Activated T-cell treated with anti-CD3 and anti-CD28 coated beads, Interleukin-2, amount 50 U/mL, for 4 hours (primary cell): Measurements from ENCODE around the gene CRB3. TPM values are rescaled to one million over a fixed set of nuclear protein-coding genes. Genes with fewer than 3 reads are reported as not detected.

ENCODE experiments used
- ATAC-seq, 2 donors: fragments of 200-7000 bp; cut with Tn5 transposase; one replicate each; pipeline ENCODE4 v1.10.0; 2021
- DNase-seq: peaks from one replicate; pipeline ENCODE4 v3.0.0-alpha.2; 2020
- H3K27me3 Mint-ChIP-seq: one replicate; pipeline ENCODE4 v1.8.0; 2021; ENCODE audit warnings: low read depth, mixed read lengths
- H3K36me3 Mint-ChIP-seq: one replicate; pipeline ENCODE4 v1.8.0; 2022; ENCODE audit warnings: mixed read lengths; ENCODE audit not compliant: insufficient read depth
- H3K4me1 Mint-ChIP-seq: one replicate; pipeline ENCODE4 v1.8.0; 2021; ENCODE audit warnings: low read depth, mixed read lengths
- H3K4me3 Mint-ChIP-seq: one replicate; pipeline ENCODE4 v1.8.0; 2021; ENCODE audit warnings: mild to moderate bottlenecking, moderate library complexity, mixed read lengths
- H3K9me3 Mint-ChIP-seq: one replicate; pipeline ENCODE4 v1.8.0; 2021; ENCODE audit warnings: mixed read lengths
- total RNA-seq, 3 donors: library from RNA; stranded (reverse); gene quantifications; one replicate each; pipeline ENCODE4 v1.2.1, GENCODE V29; 2021

Gene CRB3
- total RNA-seq, 3 donors from 2014 or later = 1.6 to 1.8 (median 1.8) TPM

DNA sequence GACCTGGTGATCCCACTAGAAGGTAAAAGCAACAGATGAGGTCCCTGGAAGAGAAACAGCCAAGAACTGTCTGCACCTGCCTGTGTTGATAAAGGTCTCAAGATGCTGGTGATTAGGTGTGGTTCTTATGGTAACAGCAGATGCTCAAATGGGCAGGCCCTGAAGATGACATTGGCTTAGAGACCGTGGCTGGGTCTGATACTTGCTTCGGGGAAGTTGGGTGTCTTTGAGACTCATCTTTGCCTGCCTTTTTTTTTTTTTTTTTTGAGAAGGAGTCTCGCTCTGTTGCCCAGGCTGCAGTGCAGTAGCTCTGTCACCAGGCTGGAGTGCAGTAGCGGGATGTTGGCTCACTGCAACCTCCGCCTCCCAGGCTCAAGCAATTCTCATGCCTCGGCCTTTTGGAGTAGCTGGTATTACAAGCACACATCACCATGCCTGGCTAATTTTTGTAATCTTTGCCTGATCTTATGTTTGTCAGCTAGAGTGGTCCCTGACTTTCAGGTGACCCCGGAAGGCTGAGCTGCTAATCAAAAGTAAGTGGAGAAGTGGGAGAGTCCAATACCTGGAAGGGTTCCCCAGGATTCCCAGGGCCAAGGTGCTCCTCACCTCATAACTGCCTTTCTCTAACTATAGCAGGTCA is 12.4 kb upstream of the CRB3 start:
- H3K4me3 Mint-ChIP-seq = no peak overlapping the region
- peaks cover 38% of the 10 kb centered on the region for H3K36me3 Mint-ChIP-seq
- no peaks in the 10 kb centered on the region for H3K27me3 Mint-ChIP-seq
- ATAC-seq (no peak), DNase-seq (no peak)
- no peaks in the 10 kb centered on the region for H3K4me1 Mint-ChIP-seq
- H3K9me3 Mint-ChIP-seq = no peaks in the 10 kb centered on the region

DNA sequence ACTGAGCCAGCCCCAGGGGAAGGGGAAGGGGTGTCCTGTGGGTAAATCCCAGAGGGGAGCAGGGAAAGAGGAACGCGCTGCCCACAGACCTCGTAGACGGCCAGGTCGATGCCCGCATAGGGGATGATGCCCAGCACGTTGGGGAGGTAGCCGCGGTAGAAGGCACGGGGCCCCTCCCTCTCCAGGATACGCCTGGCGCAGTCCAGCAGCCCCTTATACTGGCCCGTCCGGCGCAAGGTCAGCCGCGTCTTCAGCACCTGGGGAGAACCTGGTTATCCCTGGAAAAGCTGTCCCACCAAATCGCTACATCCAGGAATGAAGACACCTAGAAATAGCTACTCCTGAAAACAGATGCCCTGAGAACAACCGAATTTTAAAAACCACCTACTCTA is 11.9 kb upstream of the CRB3 start:
- no peaks in the 10 kb centered on the region for H3K9me3 Mint-ChIP-seq

DNA sequence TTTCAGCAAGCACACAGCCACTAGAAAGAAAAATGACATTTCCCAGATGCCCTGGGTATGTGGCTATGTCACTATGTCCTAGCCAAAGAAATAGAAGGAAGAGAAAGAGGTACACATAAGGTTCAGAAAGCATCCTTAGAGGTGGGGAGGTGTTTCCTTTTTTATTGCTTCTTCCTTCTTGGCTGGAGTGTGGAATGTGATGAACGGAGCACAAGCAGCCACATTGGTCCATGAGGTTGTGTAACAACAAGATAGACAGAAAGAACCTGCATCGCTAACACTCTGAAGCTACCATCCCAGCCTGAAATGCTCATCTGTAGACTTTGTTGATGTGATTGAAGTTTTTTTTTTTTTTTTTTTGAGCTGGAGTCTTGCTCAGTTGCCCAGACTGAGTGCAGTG is 11.2 kb upstream of the CRB3 start:
- ATAC-seq = no peak
- DNase-seq = no peak
- Mint-ChIP-seq H3K4me1 (no peaks in the 10 kb centered on the region), H3K9me3 (no peaks in the 10 kb centered on the region), H3K27me3 (no peaks in the 10 kb centered on the region), H3K4me3 (no peak overlapping the region), H3K36me3 (peaks cover 36% of the 10 kb centered on the region)

More for the DNA sequence above, 11.9 kb upstream of the CRB3 start:
- ATAC-seq = no peak
- Mint-ChIP-seq H3K27me3 (no peaks in the 10 kb centered on the region), H3K4me1 (no peaks in the 10 kb centered on the region), H3K36me3 (peaks cover 36% of the 10 kb centered on the region), H3K4me3 (no peak overlapping the region)
- DNase-seq = no peak

DNA sequence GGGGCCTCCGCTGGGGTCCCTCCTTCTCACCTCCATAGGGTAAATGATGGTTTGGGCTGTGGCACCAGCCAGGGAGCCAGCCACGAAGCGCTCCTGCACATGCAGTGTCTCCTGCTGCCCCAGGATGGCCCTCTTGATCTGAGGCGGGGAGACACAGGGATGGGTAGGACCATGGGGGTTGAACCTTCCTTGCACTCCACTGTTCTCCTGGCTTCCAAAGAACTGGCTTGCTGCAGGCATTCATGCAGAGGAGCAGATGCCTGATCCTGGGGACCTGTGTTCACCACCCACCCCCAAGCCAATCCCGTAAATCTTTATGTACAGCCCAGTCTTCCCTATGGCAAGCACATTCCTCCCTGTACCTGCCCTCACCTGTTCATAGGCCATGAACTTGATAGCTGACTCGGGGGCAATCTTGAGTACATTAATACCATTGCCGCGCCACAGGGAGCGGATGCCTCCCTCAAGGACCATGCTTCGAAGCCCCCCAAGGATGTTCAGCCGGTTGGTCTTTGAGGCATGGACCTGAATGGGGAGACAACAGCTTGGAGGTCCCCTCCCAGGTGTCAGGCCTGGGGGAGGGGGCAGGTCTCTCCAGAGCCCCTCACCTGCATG is 10.0 kb upstream of the CRB3 start:
- Mint-ChIP-seq H3K9me3 (no peaks in the 10 kb centered on the region), H3K36me3 (peaks cover 36% of the 10 kb centered on the region), H3K27me3 (no peaks in the 10 kb centered on the region), H3K4me3 (no peak overlapping the region), H3K4me1 (peaks cover 8% of the 10 kb centered on the region)
- DNase-seq = no peak
- no peak for ATAC-seq

DNA sequence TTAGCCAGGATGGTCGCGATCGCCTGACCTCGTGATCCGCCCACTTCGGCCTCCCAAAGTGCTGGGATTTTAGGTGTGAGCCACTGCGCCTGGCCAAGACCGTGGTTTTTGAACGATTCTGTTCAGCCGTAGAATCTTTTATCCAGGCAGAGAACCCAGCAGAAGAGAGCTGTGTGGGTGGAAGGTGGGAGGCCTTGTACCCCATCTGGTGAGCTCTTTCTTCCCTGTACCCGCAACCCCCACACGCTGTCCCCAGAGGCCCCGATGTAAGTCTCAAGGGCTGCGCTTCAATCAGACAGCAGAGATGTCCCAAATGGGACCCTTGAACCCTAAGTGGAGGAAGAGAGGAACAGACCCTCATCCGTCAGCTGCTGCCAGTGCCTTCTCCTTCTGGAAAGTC is 8.1 kb upstream of the CRB3 start:
- Mint-ChIP-seq H3K36me3 (peaks cover 35% of the 10 kb centered on the region), H3K27me3 (no peaks in the 10 kb centered on the region), H3K4me1 (peaks cover 14% of the 10 kb centered on the region), H3K9me3 (no peaks in the 10 kb centered on the region), H3K4me3 (no peak overlapping the region)
- ATAC-seq (no peak), DNase-seq (no peak)

DNA sequence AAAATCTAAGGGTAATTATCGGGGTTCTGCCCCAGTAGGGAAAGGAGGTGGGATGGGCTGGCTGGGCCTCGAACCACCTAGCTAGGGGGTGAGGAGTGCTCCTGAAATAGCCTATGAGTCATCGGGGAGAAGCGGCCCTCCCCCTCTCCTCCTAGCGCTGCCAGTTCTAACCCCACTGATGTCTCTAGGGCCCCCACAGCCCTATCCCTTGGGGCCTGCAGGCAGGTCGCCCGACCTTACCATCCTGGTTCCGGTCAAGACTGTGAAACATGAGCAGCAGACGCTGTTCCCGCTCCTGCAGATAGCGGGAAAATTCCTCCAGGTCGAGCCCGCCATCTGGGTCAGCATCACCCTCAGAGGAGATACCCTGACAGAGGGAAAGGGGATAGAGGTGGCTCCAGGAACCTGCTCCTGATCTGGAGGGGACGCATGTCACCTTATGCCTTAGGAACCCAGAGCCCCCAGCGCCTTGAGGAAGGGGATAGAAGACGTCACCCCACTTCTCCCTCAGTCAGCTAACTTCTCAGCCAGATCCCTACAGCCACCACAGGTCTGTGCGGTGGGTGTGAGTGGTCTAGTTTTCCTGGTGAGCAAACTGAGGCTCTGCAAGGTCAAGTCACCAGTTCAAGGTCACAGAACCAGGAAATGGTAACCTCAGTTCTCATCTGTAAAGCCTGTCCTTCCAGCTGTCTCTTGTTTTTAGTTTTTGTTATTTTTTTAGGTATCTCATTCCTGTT is 5.9 kb upstream of the CRB3 start:
- Mint-ChIP-seq H3K9me3 (no peaks in the 10 kb centered on the region), H3K4me3 (peak overlapping the region; percentile 83), H3K36me3 (peaks cover 27% of the 10 kb centered on the region), H3K27me3 (no peaks in the 10 kb centered on the region), H3K4me1 (peaks cover 17% of the 10 kb centered on the region)
- ATAC-seq = no peak
- DNase-seq = no peak

DNA sequence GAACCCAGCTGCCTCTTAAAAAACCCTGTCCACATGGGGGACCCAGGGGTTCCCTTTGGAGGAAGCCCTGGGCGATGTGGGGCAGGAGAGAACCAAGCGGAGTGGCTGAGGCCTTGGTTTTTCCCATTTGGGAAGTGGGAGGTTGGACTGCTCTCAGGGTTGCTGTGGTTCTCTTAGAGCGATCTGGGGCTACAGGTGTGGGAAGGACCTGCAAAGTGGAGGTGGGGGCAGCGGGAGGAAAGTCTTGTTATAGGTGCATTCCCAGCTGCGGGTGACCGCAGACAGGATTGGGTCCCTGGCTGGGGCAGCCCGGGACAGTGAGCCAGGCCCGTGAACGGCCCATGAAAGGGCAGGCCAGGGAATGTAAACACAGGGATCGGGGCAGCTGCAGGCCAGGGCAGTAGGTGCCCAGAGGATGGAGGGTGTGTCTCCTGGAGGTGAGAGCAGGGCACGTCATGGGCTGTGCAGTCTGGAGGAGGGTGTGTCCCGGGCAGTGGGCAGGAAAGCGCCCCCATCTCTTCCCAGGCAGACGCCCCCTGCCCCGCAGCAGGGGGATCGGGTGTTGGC is 5.3 kb upstream of the CRB3 start:
- Mint-ChIP-seq H3K27me3 (no peaks in the 10 kb centered on the region), H3K4me1 (peaks cover 18% of the 10 kb centered on the region), H3K4me3 (peak overlapping the region; percentile 83), H3K36me3 (peaks cover 25% of the 10 kb centered on the region), H3K9me3 (no peaks in the 10 kb centered on the region)
- DNase-seq (no peak), ATAC-seq (no peak)

DNA sequence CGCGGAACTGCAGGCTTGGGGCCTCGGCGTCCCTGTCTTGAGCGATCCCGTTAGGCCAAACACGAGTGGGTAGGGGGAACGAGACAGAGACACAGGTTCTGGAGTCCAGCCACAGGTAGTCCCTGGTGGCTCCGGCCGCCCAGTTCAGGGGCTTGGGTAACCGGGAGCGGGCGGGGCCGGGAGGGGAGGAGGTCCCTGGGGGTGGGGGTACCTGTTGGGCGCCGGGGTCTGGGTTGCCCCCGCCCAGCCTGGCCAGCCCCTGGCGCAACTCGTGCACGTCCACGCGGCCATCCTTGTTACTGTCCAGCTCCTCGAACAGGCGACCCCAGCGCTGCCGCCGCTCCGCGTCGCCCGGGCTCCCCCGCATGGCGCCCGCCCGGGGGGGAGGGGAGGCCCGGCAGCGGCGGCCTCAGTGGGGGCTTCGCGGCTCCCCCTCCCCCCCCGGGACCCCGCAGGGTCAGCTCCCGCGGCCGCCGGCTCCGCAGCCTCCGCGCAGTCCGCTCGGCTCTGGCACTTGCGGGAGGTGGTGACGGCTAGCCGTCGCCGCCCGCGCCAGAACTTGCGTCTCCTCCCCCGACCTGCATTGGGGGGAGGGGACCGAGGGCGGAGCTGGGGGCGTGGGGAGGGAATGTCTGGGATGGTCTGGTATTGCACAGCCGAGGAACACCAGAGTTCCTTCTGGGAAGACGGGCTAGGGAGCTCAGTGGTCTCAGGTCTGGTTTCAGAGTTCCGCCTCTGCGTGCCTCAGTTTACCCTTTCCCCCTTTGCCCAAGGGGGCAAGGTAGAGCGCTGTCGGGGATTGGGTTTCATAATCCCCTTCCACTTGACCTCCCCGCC is 4.6 kb upstream of the CRB3 start, which contains the start of gene SLC25A23:
TSS of gene SLC25A23 (minus strand) at position 531 of the 837 bp plus-strand sequence. CDS start at position 367, 164 bp downstream.
- Mint-ChIP-seq H3K4me1 (peaks cover 20% of the 10 kb centered on the region), H3K36me3 (peaks cover 20% of the 10 kb centered on the region), H3K9me3 (no peaks in the 10 kb centered on the region), H3K4me3 (peak within 1 kb of the TSS; percentile 89), H3K27me3 (no peaks in the 10 kb centered on the region)
- peak; percentile 27 to 29 for ATAC-seq
- DNase-seq = peak; percentile 49

DNA sequence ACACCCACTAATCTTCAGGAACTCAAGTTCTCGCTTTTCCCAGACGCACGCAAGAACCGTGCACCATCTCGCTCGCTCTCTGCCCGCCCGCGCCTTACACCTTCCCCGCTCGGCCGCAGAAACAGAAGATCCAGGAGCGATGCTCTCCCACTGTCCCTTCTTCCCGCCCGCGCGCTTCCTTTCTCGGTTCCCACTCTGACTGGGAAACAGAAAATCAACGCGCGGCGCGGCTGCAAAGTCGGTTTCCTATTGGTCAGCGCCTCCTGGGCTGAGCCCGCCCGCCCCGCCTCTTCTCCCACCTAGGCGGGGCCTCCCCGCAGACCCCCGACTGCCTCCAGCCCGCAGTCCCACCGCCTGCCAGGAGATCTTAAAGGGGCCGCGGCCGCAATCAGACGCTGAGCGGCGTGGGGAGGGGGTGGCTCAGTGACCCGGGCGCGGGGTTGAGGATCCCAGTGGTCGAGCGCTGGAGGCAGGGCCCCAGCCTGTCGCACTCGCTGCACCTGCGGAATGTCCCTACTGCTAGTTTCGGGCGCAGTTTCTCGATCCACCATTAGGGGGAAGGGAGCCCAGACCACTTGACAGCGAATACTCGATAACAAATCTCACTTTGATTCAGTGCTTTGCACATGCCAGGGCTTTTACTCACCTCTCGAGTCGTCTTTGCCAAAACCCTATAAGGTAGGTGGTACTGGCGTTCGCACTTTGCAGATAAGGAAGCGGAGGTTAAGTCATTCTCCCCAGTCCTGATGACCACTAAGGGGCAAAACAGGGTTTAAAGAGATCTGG is 3.8 kb upstream of the CRB3 start:
- H3K4me1 Mint-ChIP-seq = peaks cover 25% of the 10 kb centered on the region
- peak; percentile 85 to 86 for ATAC-seq
- peak; percentile 95 for DNase-seq
- peaks cover 12% of the 10 kb centered on the region for H3K36me3 Mint-ChIP-seq
- peak overlapping the region; percentile 89 for H3K4me3 Mint-ChIP-seq
- peaks cover 4% of the 10 kb centered on the region for H3K27me3 Mint-ChIP-seq
- H3K9me3 Mint-ChIP-seq = no peaks in the 10 kb centered on the region

DNA sequence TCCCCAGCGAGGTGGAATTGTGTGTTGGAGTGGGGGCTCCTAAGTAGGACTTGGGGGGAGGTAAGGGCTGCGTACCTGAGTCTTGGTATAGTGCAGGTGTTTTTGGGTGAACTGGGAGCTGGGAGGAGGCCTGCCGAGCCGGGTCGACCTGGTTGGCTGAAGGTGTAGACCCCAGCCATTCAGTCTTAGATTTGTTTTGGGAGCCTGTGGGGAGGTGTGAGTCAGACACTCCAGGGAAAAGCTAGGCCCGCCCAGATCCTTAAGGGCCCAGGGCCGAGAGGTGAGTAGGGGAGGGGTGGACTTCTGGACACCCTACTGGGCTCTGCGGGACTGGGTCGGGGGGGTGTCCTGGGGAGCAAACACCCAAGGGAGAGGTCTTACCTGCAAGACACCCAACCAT is 935 bp downstream of the CRB3 start:
- Mint-ChIP-seq H3K4me3 (peak overlapping the region; percentile 37), H3K27me3 (peaks cover 4% of the 10 kb centered on the region), H3K9me3 (no peaks in the 10 kb centered on the region), H3K4me1 (peaks cover 17% of the 10 kb centered on the region), H3K36me3 (peaks cover 11% of the 10 kb centered on the region)
- no peak for ATAC-seq
- DNase-seq = no peak

DNA sequence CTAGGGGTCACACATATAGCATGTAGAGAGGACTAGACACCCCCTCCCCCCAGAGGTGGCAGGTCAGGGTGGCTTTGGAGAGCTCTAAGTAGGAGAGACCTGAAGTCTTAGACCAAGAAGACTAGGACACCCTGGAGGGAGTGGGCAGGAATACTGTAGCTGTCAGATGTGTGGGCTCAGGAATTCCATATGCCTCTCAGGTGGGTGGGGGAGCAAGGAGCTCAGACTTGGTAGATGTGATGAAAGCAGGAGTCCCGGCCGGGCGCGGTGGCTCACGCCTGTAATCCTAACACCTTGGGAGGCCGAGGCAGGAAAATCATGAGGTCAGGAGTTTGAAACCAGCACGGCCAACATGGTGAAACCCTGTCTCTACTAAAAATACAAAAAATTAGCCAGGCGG is 1.6 kb downstream of the CRB3 start:
- peaks cover 4% of the 10 kb centered on the region for H3K27me3 Mint-ChIP-seq
- no peaks in the 10 kb centered on the region for H3K9me3 Mint-ChIP-seq
- no peak for DNase-seq
- H3K4me1 Mint-ChIP-seq = peaks cover 14% of the 10 kb centered on the region
- ATAC-seq = no peak
- no peak overlapping the region for H3K4me3 Mint-ChIP-seq
- H3K36me3 Mint-ChIP-seq = peaks cover 14% of the 10 kb centered on the region

DNA sequence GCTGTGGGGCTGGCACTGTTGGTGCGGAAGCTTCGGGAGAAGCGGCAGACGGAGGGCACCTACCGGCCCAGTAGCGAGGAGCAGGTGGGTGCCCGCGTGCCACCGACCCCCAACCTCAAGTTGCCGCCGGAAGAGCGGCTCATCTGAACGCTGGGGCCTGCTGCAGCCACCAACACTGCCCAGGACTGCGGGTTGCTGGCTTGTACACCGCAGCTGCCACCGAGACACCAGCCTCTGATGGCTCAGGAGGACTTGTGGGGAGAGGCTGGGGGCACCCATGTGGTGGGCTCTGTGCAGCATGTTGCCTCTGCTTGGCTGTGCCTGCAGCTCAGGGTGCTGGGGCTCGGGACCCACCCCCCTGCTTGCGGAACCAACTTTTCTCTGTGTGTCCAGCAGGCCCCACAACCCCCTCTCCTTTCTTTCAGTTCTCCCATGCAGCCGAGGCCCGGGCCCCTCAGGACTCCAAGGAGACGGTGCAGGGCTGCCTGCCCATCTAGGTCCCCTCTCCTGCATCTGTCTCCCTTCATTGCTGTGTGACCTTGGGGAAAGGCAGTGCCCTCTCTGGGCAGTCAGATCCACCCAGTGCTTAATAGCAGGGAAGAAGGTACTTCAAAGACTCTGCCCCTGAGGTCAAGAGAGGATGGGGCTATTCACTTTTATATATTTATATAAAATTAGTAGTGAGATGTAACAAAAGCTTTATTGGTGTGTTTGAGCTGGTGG is 2.6 kb downstream of the CRB3 start:
- DNase-seq (no peak), ATAC-seq (no peak)
- H3K4me3 Mint-ChIP-seq = no peak overlapping the region
- H3K36me3 Mint-ChIP-seq = peaks cover 17% of the 10 kb centered on the region
- H3K27me3 Mint-ChIP-seq = peaks cover 4% of the 10 kb centered on the region
- H3K9me3 Mint-ChIP-seq = no peaks in the 10 kb centered on the region
- H3K4me1 Mint-ChIP-seq = peaks cover 14% of the 10 kb centered on the region

DNA sequence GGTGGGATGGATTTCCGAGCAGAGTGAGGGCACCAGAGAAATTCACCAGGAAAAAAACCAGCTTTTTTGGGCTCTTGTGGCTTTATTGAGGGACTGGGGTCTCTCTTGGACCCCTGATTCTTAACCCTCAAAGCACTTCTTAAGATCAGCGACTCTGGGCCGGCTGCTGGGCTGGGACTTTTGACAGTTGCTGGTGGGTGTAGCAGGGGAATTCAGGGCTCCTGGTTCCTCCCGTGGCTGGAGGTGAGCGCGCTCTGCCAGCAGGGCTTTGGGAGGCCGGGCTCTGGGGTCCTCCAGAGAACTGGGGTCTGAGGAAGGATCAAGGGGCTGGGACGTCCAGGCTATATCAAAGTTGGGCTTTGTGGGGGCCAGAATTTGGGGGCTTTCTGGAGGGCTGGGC is 3.3 kb downstream of the CRB3 start:
- Mint-ChIP-seq H3K36me3 (peaks cover 17% of the 10 kb centered on the region), H3K4me1 (peaks cover 11% of the 10 kb centered on the region), H3K9me3 (no peaks in the 10 kb centered on the region), H3K27me3 (peaks cover 4% of the 10 kb centered on the region), H3K4me3 (no peak overlapping the region)
- DNase-seq = no peak
- no peak for ATAC-seq
